HG03196 (cell line): ENCODE data around the gene GSTT4.
"Not testable (repeated sequence)": the region's sequence is repeated elsewhere in the genome, so short reads cannot be mapped to it uniquely, and the experiment has no call there.

ENCODE experiments used
- ATAC-seq: cut with Tn5 transposase; IDR thresholded peaks from one replicate; pipeline ENCODE4 v1.9.1; 2021; ENCODE audit not compliant: unreplicated experiment

Gene GSTT4

GRCh38 chr22:23954193-23954990 lies 50.9 kb downstream of the GSTT4 start:
- not testable (repeated sequence) for ATAC-seq

- not testable (repeated sequence) for ATAC-seq
Measured at GRCh38 chr22:23953485-23953884, 51.8 kb downstream of the GSTT4 start.

- ATAC-seq, result not testable (repeated sequence)
Measured at GRCh38 chr22:23952794-23953405, 52.4 kb downstream of the GSTT4 start.

- not testable (repeated sequence) for ATAC-seq
Measured at GRCh38 chr22:23951383-23951782, 53.9 kb downstream of the GSTT4 start.

GRCh38 chr22:23949764-23950163 lies 55.5 kb downstream of the GSTT4 start:
- not testable (repeated sequence) for ATAC-seq
